ENCODE measurements around the gene PIH1D1. TPM values are rescaled to one million over a fixed set of nuclear protein-coding genes. Genes with fewer than 3 reads are reported as not detected.
"Not testable (repeated sequence)": the region's sequence is repeated elsewhere in the genome, so short reads cannot be mapped to it uniquely, and the experiment has no call there.

The PIH1D1 gene
- total RNA-seq, 1 donor from 2014 or later = 133 TPM

- DNase-seq (ENCODE audit: low spot score) = no peak
- H3K36me3 Mint-ChIP-seq = peaks cover 6% of the 10 kb centered on the region
- H3K36me3 ChIP-seq = no peaks in the 10 kb centered on the region
These were observed 10.0 kb upstream of the PIH1D1 start for GRCh38 chr19:49461656-49462055.

GRCh38 chr19:49461130-49461529 is 9.5 kb upstream of the PIH1D1 start:
- not testable (repeated sequence) for H3F3A ChIP-seq (ENCODE audit: low read depth); H3K9me3 Mint-ChIP-seq; H3K4me1 ChIP-seq; H3K27me3 ChIP-seq; H3K9me3 ChIP-seq (ENCODE audit: low read depth); H3K4me3 ChIP-seq; H3K27ac ChIP-seq; H3K9ac ChIP-seq; H3K36me3 Mint-ChIP-seq; H2AFZ ChIP-seq (replicated peaks); H3K27ac Mint-ChIP-seq; H3K4me3 Mint-ChIP-seq; H4K20me1 ChIP-seq (ENCODE audit: low read depth); H3K4me1 Mint-ChIP-seq; H3K4me2 ChIP-seq; H3K27me3 Mint-ChIP-seq (ENCODE audit: insufficient read depth, low read depth); DNase-seq (ENCODE audit: low spot score); H3K36me3 ChIP-seq; H3K79me2 ChIP-seq (ENCODE audit: low read depth)

More at GRCh38 chr19:49461656-49462055, 10.0 kb upstream of the PIH1D1 start:
- Histone ChIP-seq H3F3A (ENCODE audit: low read depth) (no peaks in the 10 kb centered on the region), H4K20me1 (ENCODE audit: low read depth) (no peaks in the 10 kb centered on the region), H3K79me2 (ENCODE audit: low read depth) (no peaks in the 10 kb centered on the region), H3K4me3 (no peak overlapping the region), H3K9me3 (ENCODE audit: low read depth) (no peaks in the 10 kb centered on the region), H3K27me3 (no peaks in the 10 kb centered on the region), H2AFZ (replicated peaks) (no peak overlapping the region), H3K4me1 (no peaks in the 10 kb centered on the region), H3K9ac (no peak overlapping the region), H3K4me2 (no peak overlapping the region), H3K27ac (no peak overlapping the region)
- H3K27ac Mint-ChIP-seq = no peak overlapping the region
- no peaks in the 10 kb centered on the region for H3K4me1 Mint-ChIP-seq
- no peaks in the 10 kb centered on the region for H3K9me3 Mint-ChIP-seq
- no peaks in the 10 kb centered on the region for H3K27me3 Mint-ChIP-seq (ENCODE audit: insufficient read depth, low read depth)
- TF ChIP-seq EZH2phosphoT487 (IDR thresholded peaks at IDR 0.05) (no peak), CTCF (IDR thresholded peaks at IDR 0.05) (no peak), EZH2 (IDR thresholded peaks at IDR 0.05) (no peak)
- no peak overlapping the region for H3K4me3 Mint-ChIP-seq

GRCh38 chr19:49459388-49459787 is 7.8 kb upstream of the PIH1D1 start:
- DNase-seq (ENCODE audit: low spot score) = no peak
- Histone ChIP-seq H3K79me2 (ENCODE audit: low read depth) (peaks cover 6% of the 10 kb centered on the region), H3K27ac (no peak overlapping the region), H2AFZ (replicated peaks) (no peak overlapping the region), H3K36me3 (no peaks in the 10 kb centered on the region), H3F3A (ENCODE audit: low read depth) (peaks cover under 1% of the 10 kb centered on the region), H4K20me1 (ENCODE audit: low read depth) (no peaks in the 10 kb centered on the region), H3K4me3 (no peak overlapping the region), H3K9me3 (ENCODE audit: low read depth) (no peaks in the 10 kb centered on the region), H3K9ac (no peak overlapping the region), H3K4me1 (no peaks in the 10 kb centered on the region), H3K4me2 (no peak overlapping the region), H3K27me3 (no peaks in the 10 kb centered on the region)
- Mint-ChIP-seq H3K4me3 (no peak overlapping the region), H3K4me1 (no peaks in the 10 kb centered on the region), H3K27ac (no peak overlapping the region), H3K36me3 (peaks cover 6% of the 10 kb centered on the region), H3K27me3 (ENCODE audit: insufficient read depth, low read depth) (no peaks in the 10 kb centered on the region), H3K9me3 (no peaks in the 10 kb centered on the region)
- TF ChIP-seq EZH2 (IDR thresholded peaks at IDR 0.05) (no peak), CTCF (IDR thresholded peaks at IDR 0.05) (no peak), EZH2phosphoT487 (IDR thresholded peaks at IDR 0.05) (no peak)

GRCh38 chr19:49458567-49458903 is 6.9 kb upstream of the PIH1D1 start:
- no peaks in the 10 kb centered on the region for H3K27me3 ChIP-seq
- peaks cover 6% of the 10 kb centered on the region for H3K4me1 ChIP-seq
- H3K27ac ChIP-seq = no peak overlapping the region
- no peaks in the 10 kb centered on the region for H3K9me3 Mint-ChIP-seq
- DNase-seq (ENCODE audit: low spot score) = no peak
- no peaks in the 10 kb centered on the region for H4K20me1 ChIP-seq (ENCODE audit: low read depth)
- no peaks in the 10 kb centered on the region for H3K9me3 ChIP-seq (ENCODE audit: low read depth)
- H3F3A ChIP-seq (ENCODE audit: low read depth) = peaks cover 9% of the 10 kb centered on the region
- H2AFZ ChIP-seq (replicated peaks) = no peak overlapping the region
- no peak overlapping the region for H3K4me2 ChIP-seq
- H3K27me3 Mint-ChIP-seq (ENCODE audit: insufficient read depth, low read depth) = no peaks in the 10 kb centered on the region
- H3K36me3 ChIP-seq = no peaks in the 10 kb centered on the region
- no peak overlapping the region for H3K9ac ChIP-seq
- TF ChIP-seq EZH2phosphoT487 (IDR thresholded peaks at IDR 0.05) (no peak), CTCF (IDR thresholded peaks at IDR 0.05) (no peak), EZH2 (IDR thresholded peaks at IDR 0.05) (no peak)
- H3K4me3 ChIP-seq = no peak overlapping the region
- H3K36me3 Mint-ChIP-seq = peaks cover 6% of the 10 kb centered on the region
- H3K27ac Mint-ChIP-seq = no peak overlapping the region
- H3K4me1 Mint-ChIP-seq = peaks cover 3% of the 10 kb centered on the region
- no peak overlapping the region for H3K4me3 Mint-ChIP-seq
- H3K79me2 ChIP-seq (ENCODE audit: low read depth) = peaks cover 15% of the 10 kb centered on the region
